Measurements from ENCODE around the gene AP1S1. TPM values are rescaled to one million over a fixed set of nuclear protein-coding genes. Genes with fewer than 3 reads are reported as not detected.
A peak's percentile ranks its signal among the peaks of the same experiment; 100 is the strongest.

Gene AP1S1
- total and polyA plus RNA-seq, 11 donors: 9.9 to 41.8 (median 14.3) TPM

DNA sequence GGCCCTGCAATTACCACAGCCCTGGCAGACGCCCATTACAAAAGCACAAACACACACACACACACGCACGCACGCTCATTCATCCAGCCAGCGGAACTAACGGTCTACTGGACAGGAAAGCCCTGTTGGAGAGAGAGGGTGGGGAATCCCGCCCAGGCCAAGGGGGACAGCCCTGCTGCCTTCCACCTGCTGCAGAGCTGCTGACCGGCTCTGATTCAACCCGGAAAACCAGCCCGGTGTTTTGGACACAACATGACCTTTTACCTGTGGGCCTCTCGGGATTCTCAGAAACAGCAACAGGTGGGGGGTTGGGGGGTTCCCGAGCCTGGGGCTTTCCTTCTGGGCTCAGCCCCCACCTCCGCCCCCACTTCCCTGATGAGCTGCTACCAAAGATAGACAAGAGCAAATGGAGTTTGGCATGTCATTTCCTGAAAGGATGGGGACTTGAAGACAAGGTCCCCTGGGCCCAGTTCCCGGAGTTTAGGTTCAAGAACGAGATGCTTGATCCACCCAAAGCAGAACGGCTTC is 45.9 kb upstream of the AP1S1 start:
- Histone ChIP-seq H3K4me3 (no peak overlapping the region), H3K9me3 (no peaks in the 10 kb centered on the region), H3K27ac (peak overlapping the region in 8 of 12 donors; percentile 23 to 61 (median 26)), H3K36me3 (no peaks in the 10 kb centered on the region), H3K27me3 (no peaks in the 10 kb centered on the region), H3K4me1 (peaks cover 0 to 52% (median 26%) of the 10 kb centered on the region in 12 donors)
- DNase-seq: peak; percentile 56 to 80 (median 69)
- TF ChIP-seq, protein P1, sequence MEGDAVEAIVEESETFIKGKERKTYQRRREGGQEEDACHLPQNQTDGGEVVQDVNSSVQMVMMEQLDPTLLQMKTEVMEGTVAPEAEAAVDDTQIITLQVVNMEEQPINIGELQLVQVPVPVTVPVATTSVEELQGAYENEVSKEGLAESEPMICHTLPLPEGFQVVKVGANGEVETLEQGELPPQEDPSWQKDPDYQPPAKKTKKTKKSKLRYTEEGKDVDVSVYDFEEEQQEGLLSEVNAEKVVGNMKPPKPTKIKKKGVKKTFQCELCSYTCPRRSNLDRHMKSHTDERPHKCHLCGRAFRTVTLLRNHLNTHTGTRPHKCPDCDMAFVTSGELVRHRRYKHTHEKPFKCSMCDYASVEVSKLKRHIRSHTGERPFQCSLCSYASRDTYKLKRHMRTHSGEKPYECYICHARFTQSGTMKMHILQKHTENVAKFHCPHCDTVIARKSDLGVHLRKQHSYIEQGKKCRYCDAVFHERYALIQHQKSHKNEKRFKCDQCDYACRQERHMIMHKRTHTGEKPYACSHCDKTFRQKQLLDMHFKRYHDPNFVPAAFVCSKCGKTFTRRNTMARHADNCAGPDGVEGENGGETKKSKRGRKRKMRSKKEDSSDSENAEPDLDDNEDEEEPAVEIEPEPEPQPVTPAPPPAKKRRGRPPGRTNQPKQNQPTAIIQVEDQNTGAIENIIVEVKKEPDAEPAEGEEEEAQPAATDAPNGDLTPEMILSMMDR (IDR thresholded peaks at IDR 0.05): no peak
- no peak for TF ChIP-seq POLR2A (IDR thresholded peaks at IDR 0.05)
- 39 to 52% (median 42%) methylated on average over 12 to 16 of the region's 16 CpGs for WGBS, 4 donors
- intact Hi-C loops (cut with DNase I): no loop called here
- peak; percentile 54 to 86 (median 72) for ATAC-seq

DNA sequence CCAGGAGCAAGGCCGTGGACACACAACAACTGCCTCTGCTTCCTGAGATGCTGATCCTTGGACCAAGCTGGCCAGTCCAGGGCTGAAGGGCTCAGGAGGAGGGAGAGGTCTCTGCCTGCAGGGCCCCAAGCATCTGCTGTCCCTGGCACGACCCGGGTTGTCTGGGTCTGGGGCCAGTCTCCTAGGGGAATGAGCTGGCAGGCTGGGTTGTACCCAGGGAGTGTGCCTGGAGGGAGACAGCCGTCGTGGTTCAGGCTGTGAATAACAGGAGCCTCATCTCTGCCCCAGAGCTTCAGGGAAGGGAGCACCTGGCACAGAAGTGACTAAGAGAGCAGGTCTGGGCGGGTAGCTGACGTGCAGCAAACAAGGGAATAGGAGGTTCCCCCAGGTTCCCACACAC is 45.3 kb upstream of the AP1S1 start:
- ATAC-seq: no peak

DNA sequence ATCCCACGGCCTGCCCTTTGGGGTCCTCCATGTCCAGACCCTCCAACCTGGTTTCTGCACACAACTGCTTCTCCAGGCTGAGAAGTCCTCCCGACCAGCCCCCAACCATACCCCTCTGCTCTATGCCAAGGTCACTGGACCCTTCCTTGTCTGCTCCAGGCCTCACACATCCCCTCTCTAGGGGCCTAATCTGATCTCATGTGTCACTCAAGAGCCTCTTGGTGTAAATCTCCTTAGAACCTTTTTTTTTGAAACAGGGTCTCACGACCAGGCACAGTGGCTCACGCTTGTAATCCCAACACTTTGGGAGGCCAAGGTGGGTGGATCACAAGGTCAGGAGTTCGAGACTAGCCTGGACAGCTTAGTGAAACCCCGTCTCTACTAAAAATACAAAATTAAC is 44.9 kb upstream of the AP1S1 start:
- TF ChIP-seq, protein P1 (IDR thresholded peaks at IDR 0.05): no peak
- TF ChIP-seq POLR2A (IDR thresholded peaks at IDR 0.05): no peak
- peak overlapping the region in 1 of 12 donors; percentile 28 for H3K27ac ChIP-seq
- DNase-seq (no peak), ATAC-seq (no peak)
- WGBS, 4 donors: 73 to 93% (median 84%) methylated on average over 6 of the region's 6 CpGs
- H3K4me1 ChIP-seq: peaks cover 0 to 46% (median 24%) of the 10 kb centered on the region in 12 donors
- intact Hi-C loops (cut with DNase I): no loop called here
- H3K27me3 ChIP-seq: no peaks in the 10 kb centered on the region
- H3K4me3 ChIP-seq: no peak overlapping the region
- no peaks in the 10 kb centered on the region for H3K36me3 ChIP-seq
- no peaks in the 10 kb centered on the region for H3K9me3 ChIP-seq

More for the DNA sequence above, 45.3 kb upstream of the AP1S1 start:
- H3K9me3 ChIP-seq: no peaks in the 10 kb centered on the region
- no peaks in the 10 kb centered on the region for H3K36me3 ChIP-seq
- H3K27ac ChIP-seq: peak overlapping the region in 6 of 12 donors; percentile 23 to 61 (median 27)
- DNase-seq: no peak
- WGBS, 4 donors: 70 to 84% (median 73%) methylated on average over 5 to 7 of the region's 7 CpGs
- H3K4me1 ChIP-seq: peaks cover 0 to 50% (median 26%) of the 10 kb centered on the region in 12 donors
- no peaks in the 10 kb centered on the region for H3K27me3 ChIP-seq
- TF ChIP-seq POLR2A (IDR thresholded peaks at IDR 0.05): no peak
- TF ChIP-seq, protein P1 (IDR thresholded peaks at IDR 0.05): no peak
- intact Hi-C loops (cut with DNase I): no loop called here
- H3K4me3 ChIP-seq: no peak overlapping the region

DNA sequence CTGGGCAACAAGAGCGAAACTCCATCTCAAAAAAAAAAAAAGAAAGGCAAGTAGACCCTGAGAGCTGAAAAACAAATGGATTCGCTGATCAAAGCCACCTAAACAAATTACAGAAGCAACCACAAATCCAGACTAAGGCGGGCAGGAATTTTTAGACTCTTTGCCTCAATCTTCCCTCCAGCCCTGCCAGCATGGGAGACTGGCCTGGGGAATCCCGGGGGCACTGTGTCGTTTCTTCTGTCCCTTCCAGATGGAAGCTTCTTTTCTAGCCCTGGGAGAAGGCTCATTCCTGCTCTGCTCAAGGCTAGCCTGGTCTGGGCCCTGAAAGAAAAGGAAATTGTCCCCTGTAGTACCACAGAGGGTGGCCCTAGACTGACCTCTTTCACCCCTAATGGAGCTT is 43.0 kb upstream of the AP1S1 start:
- WGBS, 4 donors: 89 to 98% (median 94%) methylated on average over 5 of the region's 5 CpGs
- no peak for TF ChIP-seq POLR2A (IDR thresholded peaks at IDR 0.05)
- TF ChIP-seq, protein P1 (IDR thresholded peaks at IDR 0.05): no peak
- no peaks in the 10 kb centered on the region for H3K9me3 ChIP-seq
- H3K27ac ChIP-seq: peak overlapping the region; percentile 54 to 90 (median 74)
- peaks cover 0 to 38% (median 22%) of the 10 kb centered on the region in 12 donors for H3K4me1 ChIP-seq
- H3K27me3 ChIP-seq: no peaks in the 10 kb centered on the region
- DNase-seq: no peak
- no peaks in the 10 kb centered on the region for H3K36me3 ChIP-seq
- no peak for ATAC-seq
- no peak overlapping the region for H3K4me3 ChIP-seq
- intact Hi-C loops (cut with DNase I): no loop called here

Measured in heart left ventricle (tissue), 16 donors.